H9 (cell line): ENCODE data around the gene ATRIP. TPM values are rescaled to one million over a fixed set of nuclear protein-coding genes. Genes with fewer than 3 reads are reported as not detected.

Experiments used
- DNase-seq: peaks from one replicate; pipeline ENCODE4 v3.0.0-alpha.2; 2017
- H2AFZ ChIP-seq: one replicate; pipeline ENCODE4 v1.6.1; 2013; ENCODE audit warnings: mild to moderate bottlenecking, low read length, control low read depth, moderate library complexity
- H2AK5ac ChIP-seq: 2 replicates; pipeline ENCODE4 v1.6.1; 2013; ENCODE audit warnings: low read length, control low read depth, mixed read lengths; ENCODE audit not compliant: insufficient read length
- H2BK120ac ChIP-seq: one replicate; pipeline ENCODE4 v1.6.1; 2013; ENCODE audit warnings: low read depth, mild to moderate bottlenecking, low read length, control low read depth, inconsistent platforms; ENCODE audit not compliant: poor library complexity, severe bottlenecking
- H2BK12ac ChIP-seq: 2 replicates; pipeline ENCODE4 v1.6.1; 2013; ENCODE audit warnings: low read length, control low read depth, mixed read lengths, low read depth; ENCODE audit not compliant: insufficient read length
- H2BK15ac ChIP-seq: 2 replicates; pipeline ENCODE4 v1.6.1; 2013; ENCODE audit warnings: low read depth, low read length, control low read depth
- H2BK20ac ChIP-seq: one replicate; pipeline ENCODE4 v1.6.1; 2013; ENCODE audit warnings: low read depth, mild to moderate bottlenecking, low read length, control low read depth, inconsistent platforms; ENCODE audit not compliant: poor library complexity, severe bottlenecking
- H2BK5ac ChIP-seq: 2 replicates; pipeline ENCODE4 v1.6.1; 2013; ENCODE audit warnings: low read length, control low read depth, mixed read lengths; ENCODE audit not compliant: insufficient read length
- H3K14ac ChIP-seq: 2 replicates; pipeline ENCODE4 v1.6.1; 2013; ENCODE audit warnings: low read length, control low read depth; ENCODE audit not compliant: insufficient read depth
- H3K18ac ChIP-seq: 2 replicates; pipeline ENCODE4 v1.6.1; 2013; ENCODE audit warnings: low read depth, mild to moderate bottlenecking, mixed read lengths, low read length, control low read depth; ENCODE audit not compliant: insufficient read length
- H3K23ac ChIP-seq: 2 replicates; pipeline ENCODE4 v1.6.1; 2013; ENCODE audit warnings: low read length, control low read depth, mixed read lengths, low read depth; ENCODE audit not compliant: insufficient read length
- H3K23me2 ChIP-seq: 2 replicates; pipeline ENCODE4 v1.6.1; 2013; ENCODE audit warnings: low read depth, mild to moderate bottlenecking, mixed read lengths, low read length, control low read depth; ENCODE audit not compliant: insufficient read length, poor library complexity, severe bottlenecking
- H3K27ac ChIP-seq: 2 replicates; pipeline ENCODE4 v1.5.1; 2013; ENCODE audit warnings: low read length, control low read depth, mixed read lengths, low read depth; ENCODE audit not compliant: insufficient read length
- H3K27me3 ChIP-seq: 2 replicates; pipeline ENCODE4 v1.6.1; 2013; ENCODE audit warnings: low read length, control low read depth, inconsistent platforms; ENCODE audit not compliant: insufficient read depth
- H3K4ac ChIP-seq: 2 replicates; pipeline ENCODE4 v1.6.1; 2013; ENCODE audit warnings: low read depth, mild to moderate bottlenecking, control low read depth, inconsistent platforms, low read length, moderate library complexity
- H3K4me1 ChIP-seq: 2 replicates; pipeline ENCODE4 v1.6.1; 2013; ENCODE audit warnings: low read length, control low read depth, inconsistent platforms; ENCODE audit not compliant: insufficient read depth
- H3K4me2 ChIP-seq: 2 replicates; pipeline ENCODE4 v1.6.1; 2013; ENCODE audit warnings: low read length, control low read depth, mixed read lengths; ENCODE audit not compliant: insufficient read length, insufficient read depth
- H3K56ac ChIP-seq: 2 replicates; pipeline ENCODE4 v1.6.1; 2013; ENCODE audit warnings: low read depth, mild to moderate bottlenecking, mixed read lengths, low read length, control low read depth; ENCODE audit not compliant: insufficient read length
- H3K79me1 ChIP-seq: 2 replicates; pipeline ENCODE4 v1.6.1; 2013; ENCODE audit warnings: low read depth, mild to moderate bottlenecking, moderate library complexity, low read length, control low read depth, inconsistent platforms; ENCODE audit not compliant: insufficient read depth, poor library complexity, severe bottlenecking
- H3K79me2 ChIP-seq: 2 replicates; pipeline ENCODE4 v1.6.1; 2013; ENCODE audit warnings: low read length, control low read depth, inconsistent platforms; ENCODE audit not compliant: insufficient read depth
- H3K9ac ChIP-seq: 2 replicates; pipeline ENCODE4 v1.6.1; 2013; ENCODE audit warnings: low read length, control low read depth, mixed read lengths; ENCODE audit not compliant: insufficient read length; ENCODE audit errors: extremely low read depth
- H3K9me3 ChIP-seq: one replicate; pipeline ENCODE4 v1.6.1; 2013; ENCODE audit warnings: low read depth, low read length, inconsistent platforms; ENCODE audit not compliant: control insufficient read depth
- H3T11ph ChIP-seq: one replicate; pipeline ENCODE4 v1.6.1; 2013; ENCODE audit warnings: mild to moderate bottlenecking, low read length, control low read depth, inconsistent platforms
- H4K20me1 ChIP-seq: one replicate; pipeline ENCODE4 v1.6.1; 2013; ENCODE audit not compliant: control insufficient read depth, insufficient read length, insufficient read depth
- H4K5ac ChIP-seq: 2 replicates; pipeline ENCODE4 v1.6.1; 2013; ENCODE audit warnings: low read depth, mild to moderate bottlenecking, mixed read lengths, low read length, control low read depth; ENCODE audit not compliant: insufficient read length
- H4K8ac ChIP-seq: replicated peaks from 2 replicates; pipeline ENCODE4 v1.6.1; 2013; ENCODE audit warnings: low read length, control low read depth, mixed read lengths, low read depth; ENCODE audit not compliant: insufficient read length
- H4K91ac ChIP-seq: 2 replicates; pipeline ENCODE4 v1.6.1; 2013; ENCODE audit warnings: low read depth, mild to moderate bottlenecking, moderate library complexity, mixed read lengths, low read length, control low read depth; ENCODE audit not compliant: insufficient read length
- H3K27ac Mint-ChIP-seq, 3 experiments: 2 replicates in 2 of 3; 3 replicates in 1 of 3; pipeline ENCODE4 v1.8.0; 2020 to 2021; ENCODE audit warnings: mixed read lengths in 3 of 3, mild to moderate bottlenecking in 1 of 3, moderate library complexity in 1 of 3
- H3K27me3 Mint-ChIP-seq: 2 replicates; pipeline ENCODE4 v1.8.0; 2021; ENCODE audit warnings: low read depth, mild to moderate bottlenecking, moderate library complexity, mixed read lengths
- H3K36me3 Mint-ChIP-seq, 3 experiments: 2 replicates in 2 of 3; 3 replicates in 1 of 3; pipeline ENCODE4 v1.8.0; 2020 to 2021; ENCODE audit warnings: low read depth in 3 of 3, mixed read lengths in 3 of 3; ENCODE audit not compliant: insufficient read depth in 1 of 3
- H3K4me1 Mint-ChIP-seq, 2 experiments: 2 replicates each; pipeline ENCODE4 v1.8.0; 2020; ENCODE audit warnings: mixed read lengths in 2 of 2
- H3K4me3 Mint-ChIP-seq, 2 experiments: 2 replicates in 1 of 2; 3 replicates in 1 of 2; pipeline ENCODE4 v1.8.0; 2020 to 2021; ENCODE audit warnings: mild to moderate bottlenecking in 2 of 2, mixed read lengths in 2 of 2, moderate library complexity in 1 of 2
- H3K9me3 Mint-ChIP-seq, 2 experiments: 2 replicates in 1 of 2; 3 replicates in 1 of 2; pipeline ENCODE4 v1.8.0; 2020; ENCODE audit warnings: mild to moderate bottlenecking in 2 of 2, mixed read lengths in 2 of 2, moderate library complexity in 1 of 2
- CTCF ChIP-seq: fragments of 200-600 bp; sonication (generic); conservative IDR thresholded peaks from 3 replicates; pipeline ENCODE4 v1.8.0; 2021; ENCODE audit warnings: antibody characterized with exemption, mild to moderate bottlenecking
- WGBS: extraction: QIAGEN DNeasy Blood & Tissue Kit; methylation state at CpG from one replicate; pipeline ENCODE4 v1.1.7; 2013; ENCODE audit warnings: missing lambda C conversion rate, low lambda C conversion rate, mixed read lengths; ENCODE audit not compliant: insufficient read length; ENCODE audit errors: extremely low coverage; 5-methylcytosine and 5-hydroxymethylcytosine counted together
- total RNA-seq: library from RNA; stranded (reverse); gene quantifications from 2 replicates; pipeline ENCODE4 v1.2.1, GENCODE V29; 2021

Gene ATRIP
- total RNA-seq, 1 experiment from 2014 or later: 16.3 TPM

GRCh38 chr3:48431224-48432029, 15.1 kb upstream of the ATRIP start:
- peak overlapping the region; percentile 17 to 93; a peak in 4 of 5 replicates for H3K4me3 Mint-ChIP-seq
- Histone ChIP-seq H4K5ac (no peak overlapping the region), H3K18ac (no peak overlapping the region), H3K27me3 (no peaks in the 10 kb centered on the region), H4K91ac (no peak overlapping the region), H3K4me1 (peaks cover 16% of the 10 kb centered on the region; the same call in 1 of the 2 replicates), H2BK15ac (no peak overlapping the region), H2BK12ac (no peak overlapping the region), H3K79me2 (peaks cover 21% of the 10 kb centered on the region; the same call in 1 of the 2 replicates), H3K9me3 (no peaks in the 10 kb centered on the region), H4K20me1 (no peaks in the 10 kb centered on the region), H2BK120ac (no peak overlapping the region), H3K23me2 (peaks cover 13% of the 10 kb centered on the region), H2BK5ac (no peak overlapping the region), H3K27ac (no peak overlapping the region), H3K4ac (no peak overlapping the region), H3K4me2 (no peak overlapping the region), H2BK20ac (no peak overlapping the region), H3K9ac (no peak overlapping the region), H3K23ac (no peak overlapping the region), H4K8ac (no peak overlapping the region), H3K79me1 (no peaks in the 10 kb centered on the region), H2AFZ (no peak overlapping the region), H2AK5ac (no peak overlapping the region), H3K56ac (no peak overlapping the region), H3T11ph (no peak overlapping the region), H3K14ac (no peak overlapping the region)
- no peak for TF ChIP-seq CTCF
- H3K27ac Mint-ChIP-seq: peak overlapping the region in 2 of 3 experiments; percentile 97 to 98; a peak in 6 of 7 replicates
- H3K9me3 Mint-ChIP-seq: no peaks in the 10 kb centered on the region
- peaks cover 21 to 46% (median 38%) of the 10 kb centered on the region in 3 experiments; a peak in 6 of 7 replicates for H3K36me3 Mint-ChIP-seq
- no CpG with 5 or more reads among the region's 8 CpGs for WGBS
- no peak for DNase-seq
- H3K27me3 Mint-ChIP-seq: no peaks in the 10 kb centered on the region
- peaks cover 43 to 44% of the 10 kb centered on the region in 2 experiments for H3K4me1 Mint-ChIP-seq
